HG02623 (cell line): ENCODE data around the gene SOX12.
"Not testable (repeated sequence)": the region's sequence is repeated elsewhere in the genome, so short reads cannot be mapped to it uniquely, and the experiment has no call there.

Experiments used
- ATAC-seq: cut with Tn5 transposase; IDR thresholded peaks from one replicate; pipeline ENCODE4 v1.9.1; 2021; ENCODE audit warnings: moderate library complexity; ENCODE audit not compliant: unreplicated experiment

Gene SOX12

DNA sequence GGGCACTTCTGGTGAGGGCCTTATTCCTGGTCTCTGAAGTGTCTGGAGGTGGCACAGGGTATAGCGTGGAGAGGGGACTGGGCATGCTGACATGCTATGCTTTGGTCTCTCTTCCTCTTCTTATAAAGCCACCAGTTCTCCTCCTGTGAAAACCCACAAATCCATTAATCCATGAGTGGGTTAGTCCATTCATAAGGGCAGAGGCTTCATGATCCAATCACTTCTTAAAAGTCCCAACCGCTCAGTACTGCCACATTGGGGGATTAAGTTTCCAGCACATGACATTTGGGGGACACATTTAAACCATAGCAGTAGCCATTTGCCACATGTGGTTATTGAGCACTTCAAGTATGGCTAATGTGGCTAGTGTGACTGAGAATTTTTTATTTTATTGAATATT, 51.4 kb downstream of the SOX12 start:
- no peak for ATAC-seq

DNA sequence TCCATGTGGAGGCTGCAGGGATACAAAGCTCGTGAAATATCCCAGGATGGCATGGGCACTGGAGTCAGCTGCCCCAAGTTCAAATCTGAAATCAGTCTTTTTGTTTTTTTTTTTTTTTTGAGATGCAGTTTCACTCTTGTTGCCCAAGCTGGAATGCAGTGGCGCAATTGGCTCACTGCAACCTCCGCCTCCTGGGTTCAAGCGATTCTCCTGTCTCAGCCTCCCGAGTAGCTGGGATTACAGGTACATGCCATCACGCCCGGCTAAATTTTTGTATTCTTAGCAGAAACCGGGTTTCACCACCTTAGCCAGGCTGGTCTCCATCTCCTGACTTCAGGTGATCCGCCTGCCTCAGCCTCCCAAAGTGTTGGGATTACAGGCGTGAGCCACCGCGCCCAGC, 52.2 kb downstream of the SOX12 start:
- ATAC-seq: not testable (repeated sequence)

DNA sequence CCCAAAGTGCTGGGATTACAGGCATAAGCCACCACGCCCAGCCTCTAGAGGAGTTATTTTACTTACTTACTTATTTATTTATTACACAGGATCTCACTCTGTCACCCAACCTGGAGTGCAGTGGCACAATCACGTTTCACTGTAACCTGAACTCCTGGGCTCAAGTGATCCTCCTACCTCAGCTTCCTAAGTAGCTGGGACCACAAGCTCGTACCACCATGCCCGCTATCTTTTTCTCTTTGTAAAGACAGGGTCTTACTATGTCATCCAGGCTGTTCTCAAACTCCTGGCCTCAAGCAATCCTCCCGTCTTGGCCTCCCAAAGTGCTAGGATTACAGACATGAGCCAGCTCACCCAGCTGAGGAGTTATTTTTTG, 53.6 kb downstream of the SOX12 start:
- no peak for ATAC-seq
